Epithelial cell of prostate (primary cell): Measurements from ENCODE around the gene LRG1.

ENCODE experiments used
- DNase-seq: peaks from one replicate; pipeline ENCODE4 v3.0.0-alpha.2; 2011; ENCODE audit warnings: low read depth, low spot score
- H3K27ac ChIP-seq: fragments of 450-650 bp; 2 replicates; pipeline ENCODE4 v1.5.1; 2017; ENCODE audit warnings: mild to moderate bottlenecking

LRG1 gene, protein sequence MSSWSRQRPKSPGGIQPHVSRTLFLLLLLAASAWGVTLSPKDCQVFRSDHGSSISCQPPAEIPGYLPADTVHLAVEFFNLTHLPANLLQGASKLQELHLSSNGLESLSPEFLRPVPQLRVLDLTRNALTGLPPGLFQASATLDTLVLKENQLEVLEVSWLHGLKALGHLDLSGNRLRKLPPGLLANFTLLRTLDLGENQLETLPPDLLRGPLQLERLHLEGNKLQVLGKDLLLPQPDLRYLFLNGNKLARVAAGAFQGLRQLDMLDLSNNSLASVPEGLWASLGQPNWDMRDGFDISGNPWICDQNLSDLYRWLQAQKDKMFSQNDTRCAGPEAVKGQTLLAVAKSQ

DNA sequence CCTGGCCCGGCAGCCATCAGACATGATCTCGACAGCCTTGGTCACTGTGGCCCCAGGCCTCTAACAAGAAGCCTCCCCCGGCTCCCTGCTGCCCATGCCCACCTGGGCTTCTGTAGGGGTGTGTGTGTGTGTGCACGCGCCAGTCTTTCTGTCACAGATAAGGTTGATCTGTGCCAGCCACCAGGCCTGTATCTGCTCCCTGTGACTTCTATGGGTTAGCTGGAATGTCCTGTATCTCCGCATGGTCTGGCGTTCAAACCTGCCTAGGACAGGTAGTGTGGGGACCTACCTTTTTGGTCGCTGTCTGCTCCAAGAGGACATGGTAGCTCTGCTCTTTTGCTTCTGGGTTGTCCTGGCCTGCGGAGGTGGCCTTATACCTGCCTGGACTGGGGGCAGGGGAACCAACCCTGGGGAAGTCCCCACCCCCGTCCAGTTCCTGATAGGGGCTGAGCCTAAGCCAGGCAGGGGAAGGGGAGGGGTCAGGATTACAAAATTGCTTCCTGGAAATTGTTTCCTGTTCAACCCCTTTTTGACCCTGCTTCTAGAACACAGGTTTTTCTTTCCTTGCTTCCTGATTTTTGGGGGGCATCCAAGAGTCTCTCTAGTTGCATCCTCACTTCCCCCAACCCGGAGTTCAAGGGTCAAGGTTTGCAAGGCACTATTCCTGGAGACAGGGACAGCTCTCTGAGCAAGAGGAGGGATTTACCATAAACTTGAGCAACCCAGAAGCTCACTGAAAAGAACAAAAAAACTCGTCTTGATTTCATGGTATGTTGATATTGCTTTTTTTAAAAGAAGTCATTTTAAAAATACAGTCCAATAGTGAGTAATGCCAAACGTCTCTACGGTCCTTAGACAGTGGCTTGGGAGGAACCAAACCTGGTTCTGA, at the start of gene LRG1:
Gene LRG1 (minus strand): TSS at position 344 of the 889 bp plus-strand sequence. CDS start 23 bp downstream, at position 321.
- DNase-seq: no peak
- no peak within 1 kb of the TSS for H3K27ac ChIP-seq

GRCh38 chr19:4588291-4588761, 48.5 kb upstream of the LRG1 start:
- no peak for DNase-seq
- H3K27ac ChIP-seq: no peak overlapping the region

- DNase-seq: no peak
- no peak overlapping the region for H3K27ac ChIP-seq
These were observed 47.7 kb upstream of the LRG1 start for GRCh38 chr19:4587527-4587926.

DNA sequence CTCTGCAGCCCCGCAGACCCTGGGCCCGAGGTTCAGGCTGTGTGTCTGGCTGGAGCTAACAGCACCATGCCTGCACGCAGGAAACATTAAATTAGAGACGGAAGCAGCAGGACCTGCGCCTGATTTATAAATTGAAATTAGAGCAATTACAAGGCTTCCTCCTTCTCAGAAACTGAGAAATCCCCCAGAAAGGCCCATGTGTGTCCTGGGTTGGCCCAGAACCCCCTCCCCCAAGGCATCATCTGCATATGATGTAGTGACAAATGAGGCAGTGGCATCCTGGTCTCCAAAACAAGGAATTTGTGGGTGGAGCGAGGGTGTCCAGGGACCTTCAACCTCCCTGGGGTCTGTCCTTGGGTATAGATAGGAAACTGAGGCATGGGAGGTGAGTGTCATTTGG, 46.9 kb upstream of the LRG1 start:
- no peak overlapping the region for H3K27ac ChIP-seq
- DNase-seq: no peak

DNA sequence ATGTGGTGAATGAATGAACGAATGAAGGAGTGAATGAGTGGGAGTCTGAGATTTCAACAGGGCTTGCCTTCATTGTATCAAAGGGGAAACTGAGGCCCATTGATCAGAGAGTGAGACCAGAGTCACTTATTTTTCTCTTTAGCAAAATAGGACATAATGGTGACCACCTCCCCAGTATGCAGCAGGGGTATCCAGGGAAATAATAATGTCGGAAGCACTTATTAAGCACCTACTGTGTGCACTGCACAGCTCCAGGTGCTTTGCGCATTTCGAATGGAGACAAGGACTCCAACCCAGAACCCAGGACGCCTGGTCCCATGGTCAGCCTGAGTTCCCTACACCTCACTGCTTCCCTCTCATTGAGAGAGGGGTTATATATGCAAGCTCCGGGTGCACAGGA, 46.4 kb upstream of the LRG1 start:
- DNase-seq: no peak
- H3K27ac ChIP-seq: no peak overlapping the region

- DNase-seq: no peak
- no peak overlapping the region for H3K27ac ChIP-seq
These were observed 45.7 kb upstream of the LRG1 start for GRCh38 chr19:4585556-4585955.

GRCh38 chr19:4584670-4585460, 45.0 kb upstream of the LRG1 start:
- DNase-seq: no peak
- no peak overlapping the region for H3K27ac ChIP-seq

GRCh38 chr19:4583961-4584669, 44.3 kb upstream of the LRG1 start:
- no peak for DNase-seq
- H3K27ac ChIP-seq: no peak overlapping the region

DNA sequence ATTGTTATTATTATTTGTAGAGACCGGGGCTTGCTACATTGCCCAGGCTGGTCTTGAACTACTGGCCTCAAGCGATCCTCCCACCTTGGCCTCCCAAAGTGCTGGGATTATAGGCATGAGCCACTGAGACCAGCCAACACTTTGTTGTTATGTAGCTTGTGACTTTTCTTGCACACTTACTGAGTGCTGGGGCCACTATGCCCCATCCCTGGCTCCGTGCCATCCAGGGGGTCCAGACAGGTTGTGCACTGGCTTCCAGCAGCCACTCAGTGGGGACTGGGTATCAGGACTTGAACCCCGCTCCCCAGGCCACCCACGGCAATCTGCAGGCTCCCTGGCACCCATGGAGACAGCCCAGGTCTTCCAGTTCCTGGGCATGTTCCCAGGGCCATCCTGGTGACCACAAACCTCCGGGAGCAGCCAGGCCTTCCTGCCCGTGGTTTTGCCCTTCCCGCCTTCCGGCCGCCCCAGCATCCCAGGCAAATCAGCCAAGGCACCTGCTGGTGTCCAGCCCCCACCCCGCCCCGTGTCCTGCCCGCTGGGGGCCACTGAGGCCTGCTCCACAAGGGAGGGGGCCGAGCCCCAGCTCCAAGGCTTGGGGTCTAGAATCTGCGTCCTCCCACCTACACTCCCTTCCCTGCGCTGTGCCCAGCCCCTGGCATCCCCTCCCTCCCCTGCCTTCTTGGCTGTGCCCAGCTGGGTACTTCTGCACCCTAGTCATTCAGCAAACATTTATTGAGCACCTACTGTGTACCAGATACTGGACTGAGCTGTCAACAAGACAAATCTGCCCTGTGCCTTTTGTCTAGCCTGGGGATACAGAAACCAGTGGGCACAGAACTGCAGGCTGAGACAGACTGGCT, 43.4 kb upstream of the LRG1 start:
- H3K27ac ChIP-seq: no peak overlapping the region
- DNase-seq: no peak

- DNase-seq: no peak
- no peak overlapping the region for H3K27ac ChIP-seq
These were observed 42.1 kb upstream of the LRG1 start for GRCh38 chr19:4581666-4582553.

DNA sequence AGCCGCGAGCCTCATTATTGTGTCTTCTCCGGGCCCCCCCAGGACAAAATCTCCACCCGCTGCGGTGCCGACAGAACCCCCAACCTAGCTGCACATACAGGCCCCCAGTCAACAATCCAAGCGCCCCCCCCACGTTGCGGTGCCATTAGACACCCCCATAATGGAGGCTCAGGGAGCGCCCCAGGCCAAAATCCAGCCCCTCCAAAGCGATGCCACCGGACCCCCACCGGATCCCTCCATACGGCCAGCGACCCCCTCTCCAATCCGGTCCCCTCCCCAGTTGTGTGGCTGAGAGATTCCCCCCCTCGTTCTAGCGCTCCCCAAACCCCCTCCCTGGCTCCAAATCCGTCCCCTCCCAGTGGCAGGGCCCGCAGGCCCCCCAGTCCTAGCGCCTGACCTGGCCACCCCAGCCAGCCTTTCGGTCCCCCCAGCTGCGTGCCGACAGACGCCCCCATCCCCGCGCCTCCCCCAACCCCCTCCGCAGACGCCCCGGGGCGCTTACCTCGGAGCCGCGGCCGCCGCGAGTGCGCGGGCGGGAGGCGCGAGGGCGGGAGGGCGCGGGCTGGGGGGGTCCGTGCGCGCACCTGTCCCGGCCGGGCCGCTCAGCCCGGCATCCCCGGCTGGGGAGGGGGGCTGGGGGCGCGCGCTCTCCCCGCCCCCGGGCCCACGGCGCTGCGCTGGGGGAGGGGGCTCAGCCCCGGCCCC, 41.3 kb upstream of the LRG1 start:
- no peak for DNase-seq
- no peak overlapping the region for H3K27ac ChIP-seq

DNA sequence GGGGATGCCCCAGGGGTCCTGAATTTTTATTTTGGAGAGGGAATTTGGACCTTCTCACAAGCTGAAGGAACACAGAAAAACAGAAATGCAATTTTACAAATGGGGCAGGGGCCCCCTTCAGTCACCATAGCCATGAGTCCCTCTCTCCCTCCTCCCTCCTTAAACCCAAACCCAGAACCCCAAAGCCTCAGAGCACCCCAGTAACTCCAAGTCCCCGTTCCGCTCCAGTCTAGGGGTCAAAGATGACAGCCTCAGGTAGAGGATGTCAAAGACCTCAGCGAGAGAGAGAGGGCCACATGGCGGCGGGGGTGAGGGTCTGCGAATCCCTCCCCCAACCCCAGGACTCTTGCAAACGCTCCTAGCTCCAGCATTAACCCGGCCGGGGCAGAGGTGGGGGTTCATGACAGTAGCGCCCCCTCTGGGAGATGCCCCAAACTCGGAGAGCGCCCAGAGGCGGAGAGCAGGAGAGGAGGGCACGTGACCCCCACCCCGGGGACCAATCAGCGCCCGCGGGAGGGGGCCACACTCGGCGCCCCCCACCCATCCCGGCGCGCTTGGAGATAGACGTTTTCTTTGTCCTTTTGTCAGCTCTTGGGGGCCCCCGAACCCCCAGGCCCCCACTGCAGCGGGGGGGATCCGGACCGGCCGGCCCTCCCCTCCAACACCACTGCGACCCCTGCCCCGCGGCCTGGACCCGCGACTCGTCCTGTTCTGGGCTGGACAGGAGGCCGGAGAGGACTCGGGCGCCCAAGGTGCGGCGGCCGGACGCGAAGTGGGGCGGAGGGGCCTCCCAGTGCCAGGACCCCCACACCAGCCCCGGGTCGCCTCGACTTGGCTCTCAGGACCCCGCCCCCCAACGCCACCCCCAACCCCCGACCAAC, 40.4 kb upstream of the LRG1 start:
- no peak overlapping the region for H3K27ac ChIP-seq
- no peak for DNase-seq

GRCh38 chr19:4579389-4579788, 39.6 kb upstream of the LRG1 start:
- H3K27ac ChIP-seq: no peak overlapping the region
- no peak for DNase-seq

GRCh38 chr19:4578552-4579248, 38.9 kb upstream of the LRG1 start:
- no peak for DNase-seq
- no peak overlapping the region for H3K27ac ChIP-seq

- H3K27ac ChIP-seq: no peak overlapping the region
- DNase-seq: no peak
These were observed 37.4 kb upstream of the LRG1 start for GRCh38 chr19:4577020-4577782.
